ENCODE results near the gene MTA2. TPM values are rescaled to one million over a fixed set of nuclear protein-coding genes. Genes with fewer than 3 reads are reported as not detected.
A peak's percentile ranks its signal among the peaks of the same experiment; 100 is the strongest.

Gene MTA2
- polyA plus RNA-seq, 2 of the 4 experiments (the other 2 are of a cell fraction): 21.8 to 85.0 TPM

DNA sequence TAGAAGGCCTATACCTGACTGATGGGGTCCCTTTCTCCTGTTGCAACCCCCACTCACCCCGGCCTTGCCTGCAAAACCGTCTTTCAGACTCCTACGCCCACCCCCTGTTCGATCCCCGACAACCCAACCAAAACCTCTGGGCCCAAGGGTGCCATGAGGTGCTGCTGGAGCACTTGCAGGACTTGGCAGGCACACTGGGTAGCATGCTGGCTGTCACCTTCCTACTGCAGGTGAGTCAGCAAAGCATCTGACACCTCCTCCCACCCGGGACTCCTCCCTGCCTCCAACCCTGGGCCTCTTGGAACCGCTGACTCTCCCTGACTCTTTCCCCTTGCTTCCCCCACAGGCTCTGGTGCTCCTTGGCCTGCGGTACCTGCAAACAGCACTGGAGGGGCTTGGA is 12.6 kb upstream of the MTA2 start:
- Histone ChIP-seq H3K4me1 (peaks cover 29% of the 10 kb centered on the region), H3K27ac (peak overlapping the region in 1 of 2 experiments; percentile 98; a peak in 3 of 6 replicates), H3K4me3 (no peak overlapping the region), H3K4me2 (no peak overlapping the region), H3K9me3 (no peaks in the 10 kb centered on the region)
- POLR2A ChIA-PET: interaction anchor here (0.6 kb wide), 1 partner anchor 257 kb away, joined by 4 read pairs; no protein-coding TSS in a partner anchor
- ATAC-seq: no peak
- CTCF ChIA-PET: interaction anchor here (1.1 to 4.1 kb wide), 3 partner anchors 8 to 219 kb away, joined by 4 to 48 read pairs (median 5); partner anchors contain the start of genes B3GAT3, C11orf98 and CSKMT
- WGBS (ENCODE audit: missing lambda C conversion rate): 80% methylated on average over 8 of the region's 8 CpGs
- DNase-seq (ENCODE audit: low read depth in 1 of 2, low spot score in 1 of 2): no peak
- TF ChIP-seq TFCP2L1 (CRISPR knock-in tag; IDR thresholded peaks at IDR 0.05) (no peak), ZC3H11A (IDR thresholded peaks at IDR 0.05) (no peak), GATA3 (IDR thresholded peaks at IDR 0.05; ENCODE audit: borderline replicate concordance) (no peak), CBX2 (IDR thresholded peaks at IDR 0.05; ENCODE audit: borderline replicate concordance, low read depth) (no peak), TP53 (CRISPR knock-in tag; IDR thresholded peaks at IDR 0.05) (no peak), ZNF302 (CRISPR knock-in tag; IDR thresholded peaks at IDR 0.05) (no peak), RAD21 (conservative IDR thresholded peaks at IDR 0.05 in 1 of 2, IDR thresholded peaks at IDR 0.05 in 1 of 2) (no peak), NFE2L2 (conservative IDR thresholded peaks at IDR 0.05; ENCODE audit: low read length) (no peak), KDM1A (IDR thresholded peaks at IDR 0.05; ENCODE audit: low read depth) (no peak), JUN (IDR thresholded peaks at IDR 0.05) (no peak), ESRRA (IDR thresholded peaks at IDR 0.05; ENCODE audit: borderline replicate concordance, low read length) (no peak), KDM5A (IDR thresholded peaks at IDR 0.05) (no peak), FOSB (CRISPR knock-in tag; IDR thresholded peaks at IDR 0.05) (no peak)
- TF ChIP-seq, protein P1, sequence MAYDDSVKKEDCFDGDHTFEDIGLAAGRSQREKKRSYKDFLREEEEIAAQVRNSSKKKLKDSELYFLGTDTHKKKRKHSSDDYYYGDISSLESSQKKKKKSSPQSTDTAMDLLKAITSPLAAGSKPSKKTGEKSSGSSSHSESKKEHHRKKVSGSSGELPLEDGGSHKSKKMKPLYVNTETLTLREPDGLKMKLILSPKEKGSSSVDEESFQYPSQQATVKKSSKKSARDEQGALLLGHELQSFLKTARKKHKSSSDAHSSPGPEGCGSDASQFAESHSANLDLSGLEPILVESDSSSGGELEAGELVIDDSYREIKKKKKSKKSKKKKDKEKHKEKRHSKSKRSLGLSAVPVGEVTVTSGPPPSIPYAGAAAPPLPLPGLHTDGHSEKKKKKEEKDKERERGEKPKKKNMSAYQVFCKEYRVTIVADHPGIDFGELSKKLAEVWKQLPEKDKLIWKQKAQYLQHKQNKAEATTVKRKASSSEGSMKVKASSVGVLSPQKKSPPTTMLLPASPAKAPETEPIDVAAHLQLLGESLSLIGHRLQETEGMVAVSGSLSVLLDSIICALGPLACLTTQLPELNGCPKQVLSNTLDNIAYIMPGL (CRISPR knock-in tag; IDR thresholded peaks at IDR 0.05; ENCODE audit: borderline replicate concordance): no peak
- TF ChIP-seq, protein P2, sequence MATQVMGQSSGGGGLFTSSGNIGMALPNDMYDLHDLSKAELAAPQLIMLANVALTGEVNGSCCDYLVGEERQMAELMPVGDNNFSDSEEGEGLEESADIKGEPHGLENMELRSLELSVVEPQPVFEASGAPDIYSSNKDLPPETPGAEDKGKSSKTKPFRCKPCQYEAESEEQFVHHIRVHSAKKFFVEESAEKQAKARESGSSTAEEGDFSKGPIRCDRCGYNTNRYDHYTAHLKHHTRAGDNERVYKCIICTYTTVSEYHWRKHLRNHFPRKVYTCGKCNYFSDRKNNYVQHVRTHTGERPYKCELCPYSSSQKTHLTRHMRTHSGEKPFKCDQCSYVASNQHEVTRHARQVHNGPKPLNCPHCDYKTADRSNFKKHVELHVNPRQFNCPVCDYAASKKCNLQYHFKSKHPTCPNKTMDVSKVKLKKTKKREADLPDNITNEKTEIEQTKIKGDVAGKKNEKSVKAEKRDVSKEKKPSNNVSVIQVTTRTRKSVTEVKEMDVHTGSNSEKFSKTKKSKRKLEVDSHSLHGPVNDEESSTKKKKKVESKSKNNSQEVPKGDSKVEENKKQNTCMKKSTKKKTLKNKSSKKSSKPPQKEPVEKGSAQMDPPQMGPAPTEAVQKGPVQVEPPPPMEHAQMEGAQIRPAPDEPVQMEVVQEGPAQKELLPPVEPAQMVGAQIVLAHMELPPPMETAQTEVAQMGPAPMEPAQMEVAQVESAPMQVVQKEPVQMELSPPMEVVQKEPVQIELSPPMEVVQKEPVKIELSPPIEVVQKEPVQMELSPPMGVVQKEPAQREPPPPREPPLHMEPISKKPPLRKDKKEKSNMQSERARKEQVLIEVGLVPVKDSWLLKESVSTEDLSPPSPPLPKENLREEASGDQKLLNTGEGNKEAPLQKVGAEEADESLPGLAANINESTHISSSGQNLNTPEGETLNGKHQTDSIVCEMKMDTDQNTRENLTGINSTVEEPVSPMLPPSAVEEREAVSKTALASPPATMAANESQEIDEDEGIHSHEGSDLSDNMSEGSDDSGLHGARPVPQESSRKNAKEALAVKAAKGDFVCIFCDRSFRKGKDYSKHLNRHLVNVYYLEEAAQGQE (IDR thresholded peaks at IDR 0.05): no peak
- TF ChIP-seq, protein P3, sequence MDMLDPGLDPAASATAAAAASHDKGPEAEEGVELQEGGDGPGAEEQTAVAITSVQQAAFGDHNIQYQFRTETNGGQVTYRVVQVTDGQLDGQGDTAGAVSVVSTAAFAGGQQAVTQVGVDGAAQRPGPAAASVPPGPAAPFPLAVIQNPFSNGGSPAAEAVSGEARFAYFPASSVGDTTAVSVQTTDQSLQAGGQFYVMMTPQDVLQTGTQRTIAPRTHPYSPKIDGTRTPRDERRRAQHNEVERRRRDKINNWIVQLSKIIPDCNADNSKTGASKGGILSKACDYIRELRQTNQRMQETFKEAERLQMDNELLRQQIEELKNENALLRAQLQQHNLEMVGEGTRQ (IDR thresholded peaks at IDR 0.05): no peak
- TF ChIP-seq, protein P4, sequence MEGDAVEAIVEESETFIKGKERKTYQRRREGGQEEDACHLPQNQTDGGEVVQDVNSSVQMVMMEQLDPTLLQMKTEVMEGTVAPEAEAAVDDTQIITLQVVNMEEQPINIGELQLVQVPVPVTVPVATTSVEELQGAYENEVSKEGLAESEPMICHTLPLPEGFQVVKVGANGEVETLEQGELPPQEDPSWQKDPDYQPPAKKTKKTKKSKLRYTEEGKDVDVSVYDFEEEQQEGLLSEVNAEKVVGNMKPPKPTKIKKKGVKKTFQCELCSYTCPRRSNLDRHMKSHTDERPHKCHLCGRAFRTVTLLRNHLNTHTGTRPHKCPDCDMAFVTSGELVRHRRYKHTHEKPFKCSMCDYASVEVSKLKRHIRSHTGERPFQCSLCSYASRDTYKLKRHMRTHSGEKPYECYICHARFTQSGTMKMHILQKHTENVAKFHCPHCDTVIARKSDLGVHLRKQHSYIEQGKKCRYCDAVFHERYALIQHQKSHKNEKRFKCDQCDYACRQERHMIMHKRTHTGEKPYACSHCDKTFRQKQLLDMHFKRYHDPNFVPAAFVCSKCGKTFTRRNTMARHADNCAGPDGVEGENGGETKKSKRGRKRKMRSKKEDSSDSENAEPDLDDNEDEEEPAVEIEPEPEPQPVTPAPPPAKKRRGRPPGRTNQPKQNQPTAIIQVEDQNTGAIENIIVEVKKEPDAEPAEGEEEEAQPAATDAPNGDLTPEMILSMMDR (IDR thresholded peaks at IDR 0.05): no peak
- FAIRE-seq: no peak

DNA sequence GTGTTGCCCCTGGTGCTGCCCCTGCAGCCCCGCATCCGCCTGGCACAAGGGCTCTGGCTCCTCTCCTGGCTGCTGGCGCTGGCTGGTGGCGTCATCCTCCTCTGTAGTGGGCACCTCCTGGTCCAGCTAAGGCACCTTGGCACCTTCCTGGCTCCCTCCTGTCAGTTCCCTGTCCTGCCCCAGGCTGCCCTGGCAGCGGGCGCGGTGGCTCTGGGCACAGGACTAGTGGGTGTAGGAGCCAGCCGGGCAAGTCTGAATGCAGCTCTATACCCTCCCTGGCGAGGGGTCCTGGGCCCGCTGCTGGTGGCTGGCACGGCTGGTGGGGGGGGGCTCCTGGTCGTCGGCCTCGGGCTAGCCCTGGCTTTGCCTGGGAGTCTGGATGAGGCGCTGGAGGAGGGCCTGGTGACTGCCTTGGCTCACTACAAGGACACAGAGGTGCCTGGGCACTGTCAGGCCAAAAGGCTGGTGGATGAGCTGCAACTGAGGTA is 11.7 kb upstream of the MTA2 start:
- ATAC-seq (peak; percentile 5 to 37; a peak in 4 of 6 replicates), FAIRE-seq (no peak), DNase-seq (ENCODE audit: low read depth in 1 of 2, low spot score in 1 of 2) (no peak)
- Histone ChIP-seq H3K9me3 (no peaks in the 10 kb centered on the region), H3K27ac (peak overlapping the region; percentile 80 to 98), H3K4me1 (peaks cover 29% of the 10 kb centered on the region), H3K4me2 (peak overlapping the region; percentile 81), H3K4me3 (no peak overlapping the region; the same call in 2 of the 3 replicates)
- ChIA-PET POLR2A (interaction anchor here (1.4 to 3.7 kb wide), 3 partner anchors 8 to 52 kb away, joined by 5 to 27 read pairs (median 12); partner anchors contain the start of genes B3GAT3, C11orf98, CSKMT and TUT1), CTCF (interaction anchor here (1.1 to 4.1 kb wide), 8 partner anchors 9 to 193 kb away, joined by 3 to 48 read pairs (median 14); partner anchors contain the start of genes B3GAT3, C11orf98, CSKMT and MTA2)
- 80% methylated on average over 6 of the region's 15 CpGs for WGBS (ENCODE audit: missing lambda C conversion rate)
- TF ChIP-seq POLR2A (IDR thresholded peaks at IDR 0.05; ENCODE audit: low read length) (no peak), RAD21 (conservative IDR thresholded peaks at IDR 0.05 in 1 of 2, IDR thresholded peaks at IDR 0.05 in 1 of 2) (no peak), HEYL (CRISPR knock-in tag; IDR thresholded peaks at IDR 0.05) (no peak), CBX8 (IDR thresholded peaks at IDR 0.05) (no peak), NR3C1 (IDR thresholded peaks at IDR 0.05) (no peak), EHMT2 (IDR thresholded peaks at IDR 0.05; ENCODE audit: low read depth) (no peak), KDM5A (IDR thresholded peaks at IDR 0.05) (no peak), FOXS1 (CRISPR knock-in tag; IDR thresholded peaks at IDR 0.05) (no peak), HOXA7 (CRISPR knock-in tag; IDR thresholded peaks at IDR 0.05) (no peak)
- TF ChIP-seq, protein P5, sequence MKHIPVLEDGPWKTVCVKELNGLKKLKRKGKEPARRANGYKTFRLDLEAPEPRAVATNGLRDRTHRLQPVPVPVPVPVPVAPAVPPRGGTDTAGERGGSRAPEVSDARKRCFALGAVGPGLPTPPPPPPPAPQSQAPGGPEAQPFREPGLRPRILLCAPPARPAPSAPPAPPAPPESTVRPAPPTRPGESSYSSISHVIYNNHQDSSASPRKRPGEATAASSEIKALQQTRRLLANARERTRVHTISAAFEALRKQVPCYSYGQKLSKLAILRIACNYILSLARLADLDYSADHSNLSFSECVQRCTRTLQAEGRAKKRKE (CRISPR knock-in tag; IDR thresholded peaks at IDR 0.05; ENCODE audit: low read depth): no peak
- TF ChIP-seq, protein P6, sequence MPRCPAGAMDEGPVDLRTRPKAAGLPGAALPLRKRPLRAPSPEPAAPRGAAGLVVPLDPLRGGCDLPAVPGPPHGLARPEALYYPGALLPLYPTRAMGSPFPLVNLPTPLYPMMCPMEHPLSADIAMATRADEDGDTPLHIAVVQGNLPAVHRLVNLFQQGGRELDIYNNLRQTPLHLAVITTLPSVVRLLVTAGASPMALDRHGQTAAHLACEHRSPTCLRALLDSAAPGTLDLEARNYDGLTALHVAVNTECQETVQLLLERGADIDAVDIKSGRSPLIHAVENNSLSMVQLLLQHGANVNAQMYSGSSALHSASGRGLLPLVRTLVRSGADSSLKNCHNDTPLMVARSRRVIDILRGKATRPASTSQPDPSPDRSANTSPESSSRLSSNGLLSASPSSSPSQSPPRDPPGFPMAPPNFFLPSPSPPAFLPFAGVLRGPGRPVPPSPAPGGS (IDR thresholded peaks at IDR 0.05): no peak
